NT2/D1 (cell line): ENCODE data around the gene CA4.
"Not testable (repeated sequence)": the region's sequence is repeated elsewhere in the genome, so short reads cannot be mapped to it uniquely, and the experiment has no call there.

Source experiments
- DNase-seq: peaks from one replicate; pipeline ENCODE4 v3.0.0-alpha.2; 2011; ENCODE audit warnings: low read depth, low spot score
- H3K27me3 ChIP-seq: 2 replicates; pipeline ENCODE4 v1.6.0; 2011; ENCODE audit warnings: mild to moderate bottlenecking; ENCODE audit not compliant: insufficient read length, insufficient read depth
- H3K36me3 ChIP-seq: 2 replicates; pipeline ENCODE4 v1.6.1; 2011; ENCODE audit warnings: mild to moderate bottlenecking, low read length, mixed read lengths; ENCODE audit not compliant: insufficient read depth, insufficient read length
- H3K4me1 ChIP-seq: 2 replicates; pipeline ENCODE4 v1.5.1; 2011; ENCODE audit not compliant: insufficient read depth, insufficient read length
- H3K4me3 ChIP-seq: 2 replicates; pipeline ENCODE4 v1.5.1; 2011; ENCODE audit warnings: low read depth; ENCODE audit not compliant: insufficient read length
- H3K9ac ChIP-seq: 2 replicates; pipeline ENCODE4 v1.6.0; 2011; ENCODE audit warnings: low read depth; ENCODE audit not compliant: insufficient read length
- H3K9me3 ChIP-seq: 2 replicates; pipeline ENCODE4 v1.5.1; 2011; ENCODE audit warnings: mild to moderate bottlenecking, low read length; ENCODE audit not compliant: insufficient read depth
- SUZ12 ChIP-seq: IDR thresholded peaks from 2 replicates; pipeline ENCODE4 v1.6.1; 2011; ENCODE audit not compliant: insufficient read length, insufficient read depth; ENCODE audit errors: extremely low read depth
- YY1 ChIP-seq: IDR thresholded peaks from 2 replicates; pipeline ENCODE4 v1.6.1; 2011; ENCODE audit not compliant: insufficient read length, insufficient read depth
- ZNF274 ChIP-seq: IDR thresholded peaks from 2 replicates; pipeline ENCODE4 v1.6.1; 2011; ENCODE audit warnings: mild to moderate bottlenecking, low read depth, low read length

CA4 gene

GRCh38 chr17:60108712-60109111, 41.1 kb upstream of the CA4 start:
- H3K9me3 ChIP-seq, result no peaks in the 10 kb centered on the region
- peaks cover 3% of the 10 kb centered on the region for H3K4me1 ChIP-seq
- H3K9ac ChIP-seq, result no peak overlapping the region
- DNase-seq, result no peak
- TF ChIP-seq SUZ12 (no peak), YY1 (no peak), ZNF274 (no peak)
- H3K4me3 ChIP-seq, result no peak overlapping the region
- H3K36me3 ChIP-seq, result no peaks in the 10 kb centered on the region
- no peaks in the 10 kb centered on the region for H3K27me3 ChIP-seq

GRCh38 chr17:60109161-60109560, 40.6 kb upstream of the CA4 start:
- no peaks in the 10 kb centered on the region for H3K27me3 ChIP-seq
- no peak overlapping the region for H3K4me3 ChIP-seq
- H3K9ac ChIP-seq, result no peak overlapping the region
- no peaks in the 10 kb centered on the region for H3K36me3 ChIP-seq
- TF ChIP-seq SUZ12 (no peak), ZNF274 (no peak), YY1 (no peak)
- DNase-seq, result no peak
- no peaks in the 10 kb centered on the region for H3K9me3 ChIP-seq
- H3K4me1 ChIP-seq, result peaks cover 3% of the 10 kb centered on the region

- no peaks in the 10 kb centered on the region for H3K9me3 ChIP-seq
- peaks cover 3% of the 10 kb centered on the region for H3K4me1 ChIP-seq
- TF ChIP-seq YY1, result no peak
- no peak for TF ChIP-seq ZNF274
- no peak for TF ChIP-seq SUZ12
- no peaks in the 10 kb centered on the region for H3K27me3 ChIP-seq
- no peak overlapping the region for H3K4me3 ChIP-seq
- DNase-seq, result no peak
- H3K9ac ChIP-seq, result no peak overlapping the region
- H3K36me3 ChIP-seq, result no peaks in the 10 kb centered on the region
Measured at GRCh38 chr17:60110586-60110985, 39.2 kb upstream of the CA4 start.

- H3K27me3 ChIP-seq, H3K9ac ChIP-seq, H3K4me3 ChIP-seq, H3K9me3 ChIP-seq, H3K36me3 ChIP-seq, H3K4me1 ChIP-seq, DNase-seq: not testable (repeated sequence)
Measured at GRCh38 chr17:60111661-60112060, 38.1 kb upstream of the CA4 start.

GRCh38 chr17:60115364-60115763, 34.4 kb upstream of the CA4 start:
- H3K36me3 ChIP-seq, H3K4me3 ChIP-seq, H3K9ac ChIP-seq, DNase-seq, H3K27me3 ChIP-seq, H3K9me3 ChIP-seq, H3K4me1 ChIP-seq: not testable (repeated sequence)

GRCh38 chr17:60116196-60116595, 33.6 kb upstream of the CA4 start:
- H3K27me3 ChIP-seq, H3K9ac ChIP-seq, H3K36me3 ChIP-seq, DNase-seq, H3K4me3 ChIP-seq, H3K9me3 ChIP-seq, H3K4me1 ChIP-seq: not testable (repeated sequence)

GRCh38 chr17:60119162-60119561, 30.6 kb upstream of the CA4 start:
- H3K4me1 ChIP-seq, H3K36me3 ChIP-seq, H3K4me3 ChIP-seq, H3K9me3 ChIP-seq, H3K27me3 ChIP-seq, DNase-seq, H3K9ac ChIP-seq: not testable (repeated sequence)

- H3K4me3 ChIP-seq, H3K9me3 ChIP-seq, H3K36me3 ChIP-seq, H3K9ac ChIP-seq, H3K27me3 ChIP-seq, H3K4me1 ChIP-seq, DNase-seq: not testable (repeated sequence)
Measured at GRCh38 chr17:60119807-60120748, 29.7 kb upstream of the CA4 start.
